Activated CD4-positive, alpha-beta T cell treated with anti-CD3 and anti-CD28 coated beads, Interleukin-10, Interleukin-2, amounts not matched to agents 100 ng/mL and 50 ng/mL, durations not matched to agents 16 hours and 8 hours (primary cell): ENCODE results near the gene CFAP92.
"Not testable (repeated sequence)": the region's sequence is repeated elsewhere in the genome, so short reads cannot be mapped to it uniquely, and the experiment has no call there.

ENCODE experiments used
- DNase-seq: peaks from one replicate; pipeline ENCODE4 v3.0.0-alpha.2; 2020

The CFAP92 gene

DNA sequence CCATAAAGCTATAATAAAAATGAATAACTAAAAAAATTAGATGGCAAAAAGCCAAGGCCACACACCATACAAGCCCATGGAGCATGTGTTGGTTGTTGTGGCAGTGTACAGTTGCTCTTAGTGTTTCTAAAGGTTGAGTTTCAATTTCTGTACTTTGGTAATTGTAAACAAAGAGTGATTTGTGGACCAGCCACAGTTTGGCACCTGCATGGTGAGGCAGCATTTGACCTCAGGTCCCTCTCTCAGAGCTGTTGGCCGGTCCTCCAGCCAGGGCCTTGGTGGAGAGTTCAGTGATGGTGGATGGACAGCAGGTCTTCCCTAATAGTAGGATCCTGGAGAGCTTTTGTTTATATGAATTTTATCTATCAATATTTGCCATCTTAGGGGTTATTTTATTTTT lies 108.9 kb downstream of the CFAP92 start:
- DNase-seq = no peak

DNA sequence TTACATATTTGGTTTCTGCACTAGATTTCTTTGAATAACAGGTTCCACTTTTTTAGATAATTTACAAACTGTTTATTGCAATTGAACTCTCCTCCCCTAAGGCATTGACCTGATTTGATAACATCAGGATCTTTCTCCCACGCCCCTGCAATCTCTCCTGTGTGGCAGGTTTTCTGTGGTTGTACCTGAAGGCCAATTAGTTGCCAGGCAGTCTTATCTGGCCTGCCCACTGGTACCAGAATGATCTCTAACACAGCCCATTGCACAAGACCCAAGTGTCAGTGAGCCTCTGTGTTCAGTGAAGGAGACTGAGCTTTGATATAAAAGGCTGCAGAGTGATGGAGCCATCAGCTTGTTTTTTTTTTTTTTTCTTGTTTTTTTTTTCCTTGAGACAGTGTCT lies 111.2 kb downstream of the CFAP92 start:
- no peak for DNase-seq

DNA sequence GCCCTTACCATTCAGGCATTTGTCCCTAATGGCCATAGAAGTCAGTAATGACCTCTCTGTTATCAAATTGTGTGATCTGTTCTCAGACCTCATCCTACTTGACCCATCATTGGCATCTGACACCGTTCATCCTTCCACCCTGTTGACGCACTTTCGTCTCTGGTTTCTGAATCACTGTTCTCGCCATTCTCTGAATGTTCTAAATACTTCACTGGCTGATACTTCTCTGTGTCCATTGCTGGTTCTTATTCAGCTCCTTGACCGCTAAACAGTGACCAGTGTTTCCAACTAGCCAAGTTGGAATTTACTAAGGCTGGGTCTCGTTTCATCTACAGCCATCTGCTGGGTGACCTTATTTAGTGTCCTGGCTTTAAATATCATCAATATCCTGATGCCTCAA lies 112.3 kb downstream of the CFAP92 start:
- DNase-seq = no peak

DNA sequence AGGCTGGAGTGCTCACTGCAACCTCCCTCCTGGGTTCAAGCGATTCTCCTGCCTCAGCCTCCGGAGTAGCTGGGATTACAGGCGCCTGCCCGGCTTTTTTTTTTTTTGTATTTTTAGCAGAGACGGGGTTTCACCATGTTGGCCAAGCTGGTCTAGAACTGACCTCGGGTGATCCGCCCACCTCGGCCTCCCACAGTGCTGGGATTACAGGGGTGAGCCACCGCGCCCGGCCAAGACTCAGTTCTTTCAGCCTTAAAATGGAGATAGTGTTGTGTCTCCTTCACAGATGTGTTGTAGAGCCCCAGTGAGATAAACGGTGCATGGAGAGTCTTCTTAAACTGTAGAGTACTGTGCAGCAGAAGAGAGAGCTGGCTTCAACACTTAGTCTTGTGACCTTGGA lies 113.4 kb downstream of the CFAP92 start:
- not testable (repeated sequence) for DNase-seq

DNA sequence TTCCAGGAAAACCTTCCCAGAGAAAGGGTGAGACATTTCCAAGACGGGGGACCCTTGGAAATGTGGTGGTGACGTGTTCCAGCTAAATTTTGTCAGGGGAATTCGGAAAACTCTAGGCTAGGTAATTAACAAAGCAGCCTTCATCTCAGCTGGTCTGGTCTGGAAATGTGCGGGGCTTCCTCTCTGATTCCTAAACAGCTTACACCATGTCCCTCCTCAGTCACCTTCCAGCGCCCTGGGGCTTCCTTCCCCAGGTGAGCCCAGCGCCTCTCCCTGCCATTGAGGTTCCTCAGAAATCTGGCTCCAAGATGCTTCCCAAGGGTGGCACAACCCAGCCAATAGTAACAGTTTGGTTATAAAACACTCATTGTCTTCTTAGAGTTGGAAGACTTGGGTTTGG lies 113.9 kb downstream of the CFAP92 start:
- DNase-seq = no peak

DNA sequence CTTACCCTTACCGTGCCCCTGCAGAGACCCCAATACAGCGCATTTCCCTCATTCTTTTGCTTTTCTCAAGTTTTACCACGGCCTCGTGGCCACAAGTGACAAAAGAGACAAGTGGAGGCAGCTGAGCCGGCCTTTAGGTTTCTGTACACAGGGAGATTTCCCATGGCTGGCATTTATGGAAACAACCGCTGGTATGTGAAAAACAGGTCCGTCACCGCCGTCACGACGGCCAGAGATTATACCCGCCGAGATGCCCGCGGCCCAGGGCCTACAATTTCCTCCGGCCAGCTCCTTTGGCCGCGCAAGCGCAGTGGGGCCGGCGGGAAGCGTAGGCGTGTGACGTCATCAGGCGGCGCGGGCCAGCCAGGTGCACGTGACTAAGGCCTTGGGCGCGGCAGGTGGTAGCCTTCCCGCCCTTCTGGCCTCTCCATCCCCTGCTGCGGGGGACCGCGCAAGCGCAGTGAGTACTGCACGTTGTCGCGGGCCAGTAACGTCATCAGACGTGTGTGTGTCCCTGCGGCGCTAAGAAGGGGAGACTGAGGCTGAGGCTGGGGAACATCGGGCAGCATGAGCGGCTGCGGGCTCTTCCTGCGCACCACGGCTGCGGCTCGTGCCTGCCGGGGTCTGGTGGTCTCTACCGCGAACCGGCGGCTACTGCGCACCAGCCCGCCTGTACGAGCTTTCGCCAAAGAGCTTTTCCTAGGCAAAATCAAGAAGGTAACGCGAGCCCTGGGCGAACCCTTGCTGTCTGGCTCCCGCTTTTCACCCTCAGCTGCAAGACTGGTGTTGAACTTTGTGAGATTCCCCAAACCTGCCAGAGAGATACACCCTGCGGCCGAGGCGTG lies 114.5 kb downstream of the CFAP92 start, which contains the start of gene ACAD9:
Gene ACAD9 (plus strand): TSS at position 496 of the 845 bp plus-strand sequence. CDS start 72 bp downstream, at position 568.
- DNase-seq = peak; percentile 99

DNA sequence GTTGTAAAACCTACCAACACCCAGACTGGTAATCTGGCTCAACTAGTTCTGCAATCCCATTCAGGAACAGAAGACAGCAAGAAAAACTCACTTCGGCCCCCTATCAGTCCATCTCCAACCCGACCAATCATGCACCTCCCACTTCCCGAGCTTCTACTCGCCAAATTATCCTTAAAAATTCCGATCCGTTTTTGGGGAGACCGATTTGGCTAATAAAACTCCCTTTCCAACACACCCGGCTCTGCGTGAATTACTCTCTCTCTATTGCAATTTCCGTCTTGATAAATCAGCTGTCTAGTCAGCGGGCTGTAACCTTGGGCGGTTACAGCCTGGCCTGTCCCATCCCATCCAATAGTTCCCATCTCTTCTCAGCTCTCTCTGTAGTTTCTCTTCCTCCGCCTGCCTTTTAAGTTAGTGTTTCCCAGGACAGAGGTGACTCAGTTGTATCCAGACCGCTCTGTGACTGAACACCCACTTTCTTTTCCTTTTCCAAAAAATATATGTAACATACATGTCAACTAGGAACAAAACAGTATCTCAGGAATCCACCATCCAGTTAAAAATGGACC lies 115.2 kb downstream of the CFAP92 start:
- peak; percentile 52 for DNase-seq

DNA sequence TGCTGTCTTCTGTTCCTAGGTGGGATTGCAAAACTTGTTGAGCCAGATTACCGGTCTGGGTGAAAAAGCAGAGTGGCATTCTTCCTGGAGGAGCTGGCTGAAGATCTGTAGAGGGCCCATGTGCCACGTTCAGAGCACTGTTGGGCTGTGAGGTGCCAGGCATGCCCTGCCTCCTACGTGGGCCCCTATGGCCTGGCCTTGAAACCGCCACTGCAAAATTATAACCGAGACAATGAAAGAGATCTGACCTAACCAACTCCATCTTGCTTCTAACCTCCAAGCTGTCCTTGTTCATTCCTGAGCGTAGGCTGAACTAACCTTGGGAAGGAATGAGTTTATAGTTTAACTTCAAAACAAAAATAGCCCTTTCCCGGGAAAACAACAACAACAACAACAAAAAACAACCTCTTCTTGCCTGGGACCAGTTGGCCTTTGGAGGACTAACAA lies 115.8 kb downstream of the CFAP92 start:
- no peak for DNase-seq

DNA sequence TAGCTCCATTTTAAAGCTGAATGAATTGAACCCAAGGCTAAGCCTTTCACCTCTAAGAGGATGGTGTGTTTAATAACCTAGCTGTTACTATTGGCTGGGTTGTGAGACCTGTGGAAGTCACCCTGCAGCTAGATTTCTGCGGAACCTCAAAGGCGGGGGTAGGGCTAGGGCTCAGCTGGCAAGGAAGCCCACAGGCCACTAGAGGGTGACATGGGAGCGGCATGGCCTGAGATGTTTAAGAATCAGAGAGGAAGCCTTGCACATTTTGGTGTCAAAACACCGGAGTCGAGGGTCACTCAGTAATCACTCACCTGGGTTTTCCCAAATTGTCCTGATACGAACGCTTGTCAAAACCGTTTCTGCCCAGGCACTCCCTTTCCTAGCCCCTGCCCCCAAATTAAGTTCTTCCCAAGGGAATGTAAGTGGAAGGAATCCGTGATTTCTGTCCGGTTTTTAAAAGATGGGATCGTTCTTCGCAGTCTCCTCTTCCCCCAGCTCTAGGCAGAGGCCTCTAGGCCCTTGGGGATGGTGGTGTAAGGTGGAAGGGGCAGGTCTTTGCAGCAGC lies 118.2 kb downstream of the CFAP92 start:
- DNase-seq = peak; percentile 69

DNA sequence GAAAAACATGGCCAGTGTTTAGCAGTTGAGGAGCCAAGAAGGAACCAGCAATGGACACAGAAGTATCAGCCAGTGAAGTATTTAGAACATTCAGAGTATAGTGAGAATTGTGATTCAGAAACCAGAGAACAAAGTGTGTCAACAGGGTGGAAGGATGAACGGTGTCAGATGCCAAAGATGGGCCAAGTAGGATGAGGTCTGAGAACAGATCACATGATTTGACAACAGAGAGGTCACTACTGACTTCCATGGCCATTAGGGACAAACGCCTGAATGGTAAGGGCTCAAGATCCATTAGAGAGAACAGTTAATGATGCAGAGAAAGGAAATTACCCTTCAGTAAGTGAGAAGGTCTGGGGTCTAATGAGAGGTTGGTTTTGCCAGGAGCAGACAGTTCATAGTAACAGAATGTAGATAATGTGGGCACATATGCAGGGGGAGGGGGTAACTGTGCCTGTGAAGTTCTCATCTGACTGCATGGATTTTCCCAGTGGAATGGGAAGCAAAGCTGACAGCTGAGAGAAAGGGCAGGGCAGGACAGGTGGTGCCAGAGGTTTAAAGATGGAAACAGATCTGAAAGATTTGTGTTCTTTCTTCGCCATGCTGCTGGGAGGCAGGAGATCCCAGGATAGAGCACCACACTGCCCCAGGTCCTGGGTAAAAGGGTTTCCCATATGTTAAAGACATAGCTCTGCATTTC lies 119.2 kb downstream of the CFAP92 start:
- no peak for DNase-seq

DNA sequence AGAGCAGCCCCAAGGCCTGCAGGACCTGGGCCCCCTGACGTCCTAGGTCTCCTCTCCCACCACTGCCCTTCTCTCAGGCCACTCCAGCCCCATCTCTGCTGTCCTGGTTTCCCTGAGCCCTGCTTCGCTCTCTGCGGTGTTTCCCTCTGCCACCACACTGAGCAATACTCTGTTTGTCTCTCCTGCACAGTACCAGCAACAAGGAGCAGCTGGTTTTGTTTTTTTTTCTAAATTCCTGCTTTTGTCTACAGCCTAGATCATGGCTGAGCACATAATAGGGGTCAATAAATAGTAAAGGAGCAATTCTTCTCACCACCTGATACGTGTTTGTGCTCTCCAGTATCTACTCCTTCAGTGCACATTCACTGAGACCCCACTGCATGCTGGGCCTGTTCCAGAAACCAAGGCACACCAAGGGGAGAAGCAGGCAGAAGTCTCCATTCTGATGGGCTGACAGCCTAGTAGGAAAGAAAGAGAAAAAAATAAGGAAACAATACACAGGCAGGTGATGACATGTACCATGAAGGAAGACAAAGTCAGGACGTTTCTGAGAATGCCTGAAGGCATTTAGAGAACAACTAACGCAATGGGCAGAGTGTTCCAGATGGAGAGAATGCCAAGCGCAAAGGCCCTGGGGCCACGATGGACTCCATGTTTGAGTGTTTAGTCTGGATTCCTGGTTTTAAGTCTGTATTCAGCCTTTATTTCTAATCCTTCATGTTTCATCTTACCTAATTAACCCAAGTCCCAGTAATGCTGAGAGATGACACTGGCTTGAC lies 120.4 kb downstream of the CFAP92 start:
- no peak for DNase-seq

DNA sequence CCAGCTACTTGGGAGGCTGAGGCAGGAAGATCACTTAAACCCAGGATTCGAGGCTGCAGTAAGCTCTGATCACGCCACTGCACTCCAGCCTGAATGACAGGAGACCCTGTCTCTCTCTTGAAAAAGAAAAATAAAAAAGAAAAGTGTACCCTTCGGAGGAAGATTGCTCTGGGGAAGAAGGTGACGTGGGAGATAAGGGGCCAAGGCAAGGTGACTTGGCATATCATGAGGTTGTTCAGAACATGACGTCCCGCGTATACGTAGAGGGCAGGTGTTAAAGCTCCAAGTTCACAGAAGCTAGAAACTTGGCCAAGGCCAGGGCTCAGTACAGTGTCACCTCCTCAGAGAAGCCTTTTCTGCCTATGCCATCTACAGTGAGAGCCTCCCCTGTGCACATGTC lies 121.1 kb downstream of the CFAP92 start:
- DNase-seq = no peak

DNA sequence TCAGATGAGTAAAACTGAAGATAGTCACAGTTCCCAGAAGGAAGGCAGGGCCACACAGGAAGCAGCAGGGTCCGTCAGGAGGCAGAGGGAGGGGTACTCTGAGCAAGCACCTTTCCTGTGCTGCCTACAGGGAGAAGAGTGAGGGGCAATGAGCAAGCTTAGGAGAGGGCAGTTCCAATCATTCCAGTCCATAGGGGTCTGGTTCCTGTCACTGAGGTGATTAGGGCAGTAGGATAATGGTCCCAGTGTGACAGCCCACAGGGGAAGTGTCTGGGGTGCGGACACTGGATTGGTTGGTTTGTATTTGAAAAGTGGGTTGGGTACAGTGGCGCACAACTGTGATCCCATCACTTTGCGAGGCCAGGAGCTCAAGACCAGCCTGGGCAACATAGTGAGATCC lies 121.6 kb downstream of the CFAP92 start:
- no peak for DNase-seq

DNA sequence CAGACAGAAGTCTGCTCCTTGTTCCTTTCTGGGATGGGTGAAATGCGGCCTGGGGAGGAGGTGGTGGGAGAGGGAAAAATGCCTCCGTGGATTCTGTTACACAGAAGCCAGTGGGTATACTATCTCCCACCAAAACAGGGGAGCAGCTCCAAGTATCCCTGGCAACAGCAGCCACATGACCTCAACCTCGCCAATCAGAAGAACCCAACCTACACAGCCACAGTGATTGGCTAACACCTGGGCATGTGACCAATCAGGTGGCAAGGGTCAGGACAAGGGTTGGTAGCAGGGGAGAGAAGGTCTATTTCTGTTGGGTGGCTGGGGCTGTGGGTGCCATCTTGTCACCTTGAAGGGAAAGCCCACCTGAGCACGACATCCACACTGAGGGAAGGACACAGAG lies 123.5 kb downstream of the CFAP92 start:
- DNase-seq = no peak

DNA sequence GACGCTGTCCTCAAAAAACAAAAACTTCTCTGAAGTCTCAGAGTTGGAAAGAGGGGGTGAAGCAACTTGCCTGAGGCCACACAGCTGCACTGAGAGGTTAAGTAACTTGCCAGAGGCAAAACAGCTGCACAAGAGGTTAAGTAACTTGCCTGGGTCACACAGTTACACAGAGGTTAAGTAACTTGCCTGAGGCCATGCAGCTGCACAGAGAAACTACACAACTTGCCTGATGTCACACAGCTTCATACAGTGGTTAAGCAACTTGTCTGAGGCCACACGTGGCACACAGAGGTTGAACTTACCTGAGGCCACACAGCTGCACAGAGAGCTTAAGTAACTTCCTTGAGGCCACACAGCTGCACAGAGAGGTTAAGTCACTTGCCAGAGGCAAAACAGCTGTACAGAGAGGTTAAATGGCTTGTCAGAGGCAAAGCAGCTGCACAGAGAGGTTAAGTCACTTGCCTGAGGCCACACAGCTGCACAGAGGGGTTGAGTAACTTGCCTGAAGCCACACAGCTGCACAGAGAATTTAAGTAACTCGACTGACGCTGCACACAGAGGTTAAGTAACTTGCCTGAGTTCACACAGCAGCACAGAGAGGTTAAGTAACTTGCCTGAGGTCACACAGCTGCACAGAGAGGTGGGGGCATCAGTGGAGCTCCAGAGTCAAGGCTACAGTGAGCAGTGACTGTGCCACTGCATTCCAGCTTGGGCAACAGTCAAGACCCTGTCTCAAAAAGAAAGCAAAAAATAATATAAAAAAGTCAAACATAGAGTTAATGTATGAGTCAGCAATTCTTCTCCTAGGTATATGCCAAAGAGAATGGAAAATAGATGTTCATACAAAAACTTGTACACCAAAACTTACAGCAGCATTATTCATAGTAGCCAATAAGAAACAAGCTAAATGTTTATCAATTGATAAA lies 126.4 kb downstream of the CFAP92 start:
- DNase-seq = peak; percentile 37

DNA sequence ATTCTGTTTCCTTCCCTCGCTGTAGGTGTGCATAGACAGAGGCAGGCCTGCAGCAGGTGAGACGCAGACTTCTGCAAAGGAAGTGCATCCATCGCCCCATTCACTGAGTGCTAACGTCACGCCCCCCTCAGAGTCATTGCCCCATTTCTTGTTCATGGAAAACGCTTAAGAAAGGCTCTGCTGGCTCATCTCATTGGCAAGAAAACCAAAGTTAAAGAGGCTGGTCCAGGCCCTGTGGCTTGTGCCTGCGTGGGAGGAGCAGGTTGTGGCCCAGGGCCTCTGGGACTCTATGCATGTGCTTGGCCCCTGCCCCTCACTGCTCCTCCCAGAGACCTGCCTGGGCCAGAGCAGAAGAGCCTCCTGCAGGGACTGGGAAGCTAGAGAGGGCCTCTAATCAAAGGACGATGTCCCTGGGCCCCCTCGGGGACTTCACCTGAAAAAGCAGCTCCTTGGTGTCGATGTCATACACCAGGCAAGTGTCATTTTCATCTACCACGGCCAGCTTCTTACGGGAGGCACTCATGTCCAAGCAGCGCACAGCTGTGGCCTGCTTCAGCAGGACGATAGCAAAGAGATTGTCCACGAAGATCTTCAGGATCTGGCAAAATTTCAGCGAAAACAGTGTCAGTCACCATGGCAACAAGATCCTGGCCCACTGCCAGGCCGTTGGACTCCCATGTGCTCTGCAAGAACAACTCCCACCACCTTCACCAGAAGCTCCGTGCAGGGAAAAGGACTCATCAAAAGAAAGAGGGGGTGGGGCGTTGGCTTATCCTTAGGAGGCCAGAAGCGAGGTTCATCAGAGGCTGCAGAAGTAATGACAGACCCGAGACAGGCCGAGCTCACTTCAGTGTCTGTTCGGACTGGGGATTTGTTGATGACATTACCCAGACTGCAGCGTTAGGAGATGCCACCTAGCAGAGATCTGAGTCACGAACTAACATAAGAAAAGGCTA lies 128.7 kb downstream of the CFAP92 start:
- not testable (repeated sequence) for DNase-seq

DNA sequence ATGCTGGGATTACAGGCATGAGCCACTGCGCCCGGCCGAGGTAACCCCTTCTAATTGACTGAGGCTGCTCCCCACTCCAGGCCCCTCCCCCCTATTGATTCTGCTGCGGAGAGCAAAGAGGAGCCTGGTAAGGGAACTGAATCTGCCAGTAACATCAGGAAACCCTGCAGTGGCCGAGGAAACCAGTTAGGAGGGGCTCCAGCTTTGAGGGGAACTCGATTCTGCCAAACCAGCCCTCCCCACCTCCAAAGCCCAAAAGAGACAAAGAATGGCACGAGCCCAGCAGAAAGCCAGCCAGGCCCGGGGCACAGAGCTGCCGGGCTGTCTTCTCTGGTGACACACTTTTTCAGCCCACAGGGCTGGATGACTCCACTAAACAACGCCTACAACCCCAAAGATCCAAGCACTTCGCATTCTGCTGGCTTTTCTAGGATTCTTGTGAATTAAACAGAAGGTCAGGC lies 129.5 kb downstream of the CFAP92 start:
- no peak for DNase-seq

DNA sequence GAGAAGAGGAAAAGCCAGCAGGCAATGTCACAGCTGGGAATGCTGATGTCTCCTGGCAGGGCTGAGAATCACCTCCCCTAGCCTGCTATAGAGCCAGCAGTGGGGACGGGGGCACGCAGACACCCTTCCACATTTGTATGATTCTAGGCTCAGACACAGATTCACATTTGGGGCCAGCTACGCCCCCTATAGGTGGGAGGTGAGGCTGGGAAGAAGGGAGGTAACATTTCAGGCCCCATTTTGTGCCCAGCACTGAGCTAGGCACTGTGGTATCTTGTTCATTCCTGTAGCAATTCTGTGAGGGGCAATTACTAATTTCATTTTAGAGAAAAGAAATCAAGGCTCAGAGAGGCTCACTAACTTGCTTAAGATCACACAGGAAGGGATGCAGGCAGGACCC lies 130.3 kb downstream of the CFAP92 start:
- peak; percentile 35 for DNase-seq

DNA sequence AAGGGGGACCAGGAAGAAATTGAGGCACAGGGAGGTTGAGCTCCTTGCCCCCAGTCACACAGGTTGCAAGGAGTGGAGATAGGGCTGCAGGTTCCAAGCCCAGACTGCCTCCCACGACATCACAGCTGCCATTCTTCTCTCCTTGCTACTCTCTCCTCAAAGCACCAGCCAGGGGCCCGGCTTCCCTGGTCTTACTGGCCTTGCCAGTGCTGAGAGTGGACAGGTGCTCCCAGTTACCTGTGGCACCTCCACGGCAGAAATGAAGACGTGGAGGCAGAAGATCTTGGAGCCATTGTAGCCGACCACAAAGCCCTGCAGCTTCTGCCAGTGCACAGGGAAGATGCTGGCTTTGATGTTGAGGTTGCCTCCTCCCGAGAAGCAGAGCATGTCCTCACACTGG lies 132.4 kb downstream of the CFAP92 start:
- no peak for DNase-seq
